Panc1 (cell line): ENCODE measurements around the gene SCYGR3. TPM values are rescaled to one million over a fixed set of nuclear protein-coding genes. Genes with fewer than 3 reads are reported as not detected.
A peak's percentile ranks its signal among the peaks of the same experiment; 100 is the strongest.

Experiments used
- ATAC-seq: fragments of 200-7000 bp; cut with Tn5 transposase; 2 replicates; pipeline ENCODE4 v1.9.1; 2020; ENCODE audit warnings: mild to moderate bottlenecking, moderate library complexity
- BruUV-seq: library from RNA; stranded (reverse); fragments of 400-500 nt; replicated peaks from 2 replicates; lab custom pipeline; 2021; lab: Mats Ljungman, UMichigan
- CTCF ChIA-PET: fragments of 300-600 bp; sonication (Branson Sonifier 250); formaldehyde crosslinking; loops from one replicate; lab custom pipeline; 2022; ENCODE audit warnings: antibody characterized with exemption; lab: Charles Lee
- POLR2A ChIA-PET: fragments of 300-600 bp; sonication (Branson Sonifier 250); formaldehyde crosslinking; loops from one replicate; lab custom pipeline; 2022; ENCODE audit warnings: antibody characterized with exemption; lab: Charles Lee
- DNase-seq: peaks from one replicate; pipeline ENCODE4 v3.0.0-alpha.2; 2010; ENCODE audit warnings: low read depth, low spot score
- H3K27ac ChIP-seq: 2 replicates; pipeline ENCODE4 v1.5.1; 2011; ENCODE audit warnings: mild to moderate bottlenecking, low read length, inconsistent platforms
- H3K27me3 ChIP-seq: fragments of 200-500 bp; sonication (Bioruptor generic); 2 replicates; pipeline ENCODE4 v1.6.0; 2014; ENCODE audit warnings: low read length, inconsistent platforms; ENCODE audit not compliant: control insufficient read depth, insufficient read depth
- H3K36me3 ChIP-seq: fragments of 200-500 bp; sonication (Bioruptor generic); 2 replicates; pipeline ENCODE4 v1.5.1; 2014; ENCODE audit warnings: inconsistent platforms, mild to moderate bottlenecking, low read length, moderate library complexity; ENCODE audit not compliant: control insufficient read depth, insufficient read depth
- H3K4me1 ChIP-seq: 2 replicates; pipeline ENCODE4 v1.5.1; 2011; ENCODE audit warnings: inconsistent platforms, mild to moderate bottlenecking, low read length, moderate library complexity; ENCODE audit not compliant: control insufficient read depth, insufficient read depth
- H3K4me3 ChIP-seq, 2 experiments: 2 replicates each; pipeline ENCODE4 v1.5.1; 2011 to 2012; ENCODE audit warnings: low read depth in 2 of 2, low read length in 2 of 2, mild to moderate bottlenecking in 2 of 2, inconsistent platforms in 1 of 2, moderate library complexity in 1 of 2
- H3K9me3 ChIP-seq: fragments of 200-500 bp; sonication (Bioruptor generic); 2 replicates; pipeline ENCODE4 v1.5.1; 2014; ENCODE audit warnings: low read depth, mild to moderate bottlenecking, inconsistent platforms, low read length, moderate library complexity; ENCODE audit not compliant: control insufficient read depth, insufficient read depth
- CTCF ChIP-seq: fragments of 450-650 bp; IDR thresholded peaks from 2 replicates; pipeline ENCODE4 v1.5.1; 2017; ENCODE audit warnings: mild to moderate bottlenecking
- POLR2AphosphoS5 ChIP-seq: IDR thresholded peaks from 2 replicates; pipeline ENCODE4 v1.6.1; 2012; ENCODE audit warnings: mild to moderate bottlenecking, low read depth, low read length, moderate library complexity
- REST ChIP-seq, 2 experiments: IDR thresholded peaks; 2 replicates each; pipeline ENCODE4 v1.6.1; 2011 to 2012; ENCODE audit warnings: low read depth in 2 of 2, control low read depth in 1 of 2, low read length in 1 of 2, mild to moderate bottlenecking in 1 of 2, moderate library complexity in 1 of 2; ENCODE audit not compliant: insufficient read depth in 1 of 2
- SIN3A ChIP-seq: IDR thresholded peaks from 2 replicates; pipeline ENCODE4 v1.6.1; 2012; ENCODE audit warnings: low read depth, mild to moderate bottlenecking, low read length, moderate library complexity, borderline replicate concordance; ENCODE audit not compliant: insufficient read depth
- TCF7L2 ChIP-seq: IDR thresholded peaks from 2 replicates; pipeline ENCODE4 v1.6.1; 2011; ENCODE audit warnings: mild to moderate bottlenecking, low read depth, low read length, inconsistent platforms
- in situ Hi-C: cut with HindIII; loops from 2 replicates; pipeline ENCODE4 v1.10.0; 2016; ENCODE audit warnings: low sequenced_read_pairs, low pct_unique_long_range_greater_than_20kb
- intact Hi-C: fragments of 100-400 bp; cut with micrococcal nuclease; formaldehyde crosslinking; loops from one replicate; pipeline ENCODE4 v1.10.0; 2022; ENCODE audit not compliant: unreplicated experiment
- total RNA-seq: library from RNA; stranded (reverse); gene quantifications from one replicate; pipeline ENCODE4 v1.2.1, GENCODE V29; 2021; ENCODE audit not compliant: unreplicated experiment

Gene SCYGR3
- total RNA-seq, 1 experiment from 2014 or later, result not detected

- no peaks in the 10 kb centered on the region for H3K36me3 ChIP-seq
- no peaks in the 10 kb centered on the region for H3K27me3 ChIP-seq
- peak; percentile 32 for DNase-seq
- ATAC-seq, result no peak
- POLR2A ChIA-PET, result no interaction called here
- in situ Hi-C loops (no loop called here), intact Hi-C loops (loop anchor here (10.0 kb wide), 1 partner anchor 251 kb away; no protein-coding TSS in a partner anchor)
- no TSS peak for BruUV-seq
- TF ChIP-seq POLR2AphosphoS5, result no peak
- TF ChIP-seq CTCF, result no peak
- TF ChIP-seq REST (IDR thresholded peaks at IDR 0.05; ENCODE audit: insufficient read depth in 1 of 2, low read depth in 2 of 2, low read length in 1 of 2), result no peak
- TF ChIP-seq TCF7L2, result no peak
- no peak for TF ChIP-seq SIN3A
- CTCF ChIA-PET, result no interaction called here
- no peaks in the 10 kb centered on the region for H3K4me1 ChIP-seq
- no peak overlapping the region for H3K27ac ChIP-seq
- no peaks in the 10 kb centered on the region for H3K9me3 ChIP-seq
- no peak overlapping the region for H3K4me3 ChIP-seq
Measured at GRCh38 chr2:227655454-227655853, 40.8 kb upstream of the SCYGR3 start.

GRCh38 chr2:227654426-227654825 is 39.8 kb upstream of the SCYGR3 start:
- BruUV-seq, result no TSS peak
- TF ChIP-seq CTCF (no peak), POLR2AphosphoS5 (no peak), SIN3A (no peak), REST (IDR thresholded peaks at IDR 0.05; ENCODE audit: insufficient read depth in 1 of 2, low read depth in 2 of 2, low read length in 1 of 2) (no peak), TCF7L2 (no peak)
- no peak for ATAC-seq
- Histone ChIP-seq H3K4me1 (no peaks in the 10 kb centered on the region), H3K9me3 (no peaks in the 10 kb centered on the region), H3K4me3 (no peak overlapping the region), H3K36me3 (no peaks in the 10 kb centered on the region), H3K27ac (no peak overlapping the region), H3K27me3 (no peaks in the 10 kb centered on the region)
- in situ Hi-C loops (no loop called here), intact Hi-C loops (loop anchor here (10.0 kb wide), 1 partner anchor 250 kb away; no protein-coding TSS in a partner anchor)
- ChIA-PET CTCF (no interaction called here), POLR2A (no interaction called here)
- DNase-seq, result no peak
